Gastrocnemius medialis (tissue), 4 donors: Measurements from ENCODE around the gene ZNF526. TPM values are rescaled to one million over a fixed set of nuclear protein-coding genes. Genes with fewer than 3 reads are reported as not detected.

ENCODE experiments used
- ATAC-seq, 2 donors: fragments of 150-250 bp; one replicate each; pipeline ENCODE4 v1.9.1; 2016
- DNase-seq, 2 donors: peaks; one replicate each; pipeline ENCODE4 v3.0.0-alpha.2; 2019
- H3K27ac ChIP-seq, 4 donors: fragments of 200-600 bp; sonication (generic); 1 replicate in 1 of 4; 2 replicates in 3 of 4; pipeline ENCODE4 v1.5.1; 2016 to 2018; ENCODE audit warnings: mild to moderate bottlenecking in 2 of 4, moderate library complexity in 1 of 4
- H3K27me3 ChIP-seq, 3 donors: fragments of 200-600 bp; sonication (generic) in 2 of 3; 1 replicate in 1 of 3; 2 replicates in 2 of 3; pipeline versions ENCODE4 v1.5.1 to v1.6.0; 2016 to 2019; ENCODE audit warnings: mild to moderate bottlenecking in 1 of 3, moderate library complexity in 1 of 3
- H3K36me3 ChIP-seq, 2 donors: fragments of 200-600 bp; sonication (generic) in 1 of 2; one replicate each; pipeline ENCODE4 v1.5.1; 2017 to 2018
- H3K4me1 ChIP-seq, 2 donors: fragments of 200-600 bp; sonication (generic) in 1 of 2; one replicate each; pipeline ENCODE4 v1.5.1; 2016 to 2017; ENCODE audit warnings: mild to moderate bottlenecking in 2 of 2
- H3K4me3 ChIP-seq, 4 donors: fragments of 200-600 bp; sonication (generic) in 3 of 4; 1 replicate in 1 of 4; 2 replicates in 3 of 4; pipeline ENCODE4 v1.5.1; 2016 to 2019; ENCODE audit warnings: mild to moderate bottlenecking in 2 of 4
- H3K9me3 ChIP-seq, 3 donors: fragments of 200-600 bp; sonication (generic) in 2 of 3; 1 replicate in 1 of 3; 2 replicates in 2 of 3; pipeline ENCODE4 v1.5.1; 2016 to 2019
- CTCF ChIP-seq, 5 experiments: fragments of 450-650 bp in 3 of 5; fragments of 200-600 bp in 2 of 5; sonication (generic) in 2 of 5; IDR thresholded peaks in 4 of 5; conservative IDR thresholded peaks in 1 of 5; 1 replicate in 4 of 5; 2 replicates in 1 of 5; pipeline ENCODE4 v1.5.1; 2016 to 2019; ENCODE audit warnings: antibody characterized with exemption in 5 of 5, mild to moderate bottlenecking in 3 of 5, moderate library complexity in 3 of 5
- POLR2A ChIP-seq, 2 donors: fragments of 450-650 bp; IDR thresholded peaks; one replicate each; pipeline ENCODE4 v1.6.1; 2017; ENCODE audit warnings: antibody characterized with exemption in 2 of 2, mild to moderate bottlenecking in 2 of 2, moderate library complexity in 2 of 2
- in situ Hi-C, 4 donors: fragments of 200-750 bp; cut with MboI; loops; one replicate each; pipeline versions ENCODE4 v1.15.0 to v1.8.0; 2017; ENCODE audit warnings: low sequenced_read_pairs in 4 of 4
- intact Hi-C: fragments of 100-400 bp; cut with DNase I; formaldehyde crosslinking; loops from one replicate; pipeline ENCODE4 v1.15.1; 2023; ENCODE audit warnings: low total_unique reads
- total RNA-seq, 4 donors: library from RNA; depleted of rRNA; stranded (reverse); fragments of >200 nt; gene quantifications; one replicate each; pipeline versions ENCODE4 v1.1.0 to v1.2.3, GENCODE V29; 2016

Gene ZNF526
- total RNA-seq, 4 donors from 2014 or later = 3.3 to 5.8 (median 4.9) TPM

- Histone ChIP-seq H3K4me1 (peaks cover 37 to 53% of the 10 kb centered on the region in 2 donors), H3K27me3 (no peaks in the 10 kb centered on the region), H3K27ac (peak within 1 kb of the TSS; percentile 86 to 97 (median 94)), H3K9me3 (no peaks in the 10 kb centered on the region), H3K36me3 (peaks cover 0 to 23% of the 10 kb centered on the region in 2 donors), H3K4me3 (peak within 1 kb of the TSS; percentile 74 to 95 (median 86))
- peak; percentile 97 for DNase-seq
- in situ Hi-C loops = no loop called here
- intact Hi-C loops = loop anchor here (1.0 to 10.0 kb wide), 2 partner anchors 27 to 353 kb away; partner anchors contain the start of gene RPS19
- TF ChIP-seq POLR2A (IDR thresholded peaks at IDR 0.05) (peak; percentile 77 to 81), CTCF (IDR thresholded peaks at IDR 0.05 in 4 of 5, conservative IDR thresholded peaks at IDR 0.05 in 1 of 5) (no peak)
- ATAC-seq = peak; percentile 78 to 84
Observed at GRCh38 chr19:42217520-42218437, 2.3 kb upstream of the ZNF526 start, which contains the start of gene DEDD2. Gene DEDD2, minus strand, starts transcription at chr19:42217677. Its CDS starts 670 bp downstream, at chr19:42217007.

GRCh38 chr19:42220751-42221097 lies 612 bp downstream of the ZNF526 start:
- peaks cover 31 to 41% of the 10 kb centered on the region in 2 donors for H3K4me1 ChIP-seq
- no peaks in the 10 kb centered on the region for H3K9me3 ChIP-seq
- DNase-seq (no peak), ATAC-seq (no peak)
- H3K4me3 ChIP-seq = peak overlapping the region; percentile 71 to 90 (median 88)
- no peak for TF ChIP-seq CTCF (IDR thresholded peaks at IDR 0.05 in 4 of 5, conservative IDR thresholded peaks at IDR 0.05 in 1 of 5)
- TF ChIP-seq POLR2A (IDR thresholded peaks at IDR 0.05) = no peak
- in situ Hi-C loops (no loop called here), intact Hi-C loops (loop anchor here (1.0 kb wide), 1 partner anchor 22 kb away; the partner anchor contains the start of gene GSK3A)
- peaks cover 0 to 17% of the 10 kb centered on the region in 2 donors for H3K36me3 ChIP-seq
- no peaks in the 10 kb centered on the region for H3K27me3 ChIP-seq
- peak overlapping the region; percentile 86 to 97 (median 94) for H3K27ac ChIP-seq

GRCh38 chr19:42224940-42225717 lies 5.0 kb downstream of the ZNF526 start:
- TF ChIP-seq CTCF (IDR thresholded peaks at IDR 0.05 in 4 of 5, conservative IDR thresholded peaks at IDR 0.05 in 1 of 5) (no peak), POLR2A (IDR thresholded peaks at IDR 0.05) (no peak)
- DNase-seq = no peak

GRCh38 chr19:42225718-42226292 lies 5.7 kb downstream of the ZNF526 start:
- DNase-seq = no peak
- no peak overlapping the region for H3K4me3 ChIP-seq
- in situ Hi-C loops = no loop called here
- peaks cover 6 to 7% of the 10 kb centered on the region in 2 donors for H3K4me1 ChIP-seq
- no peak overlapping the region for H3K27ac ChIP-seq
- no peaks in the 10 kb centered on the region for H3K27me3 ChIP-seq
- no peak for TF ChIP-seq CTCF (IDR thresholded peaks at IDR 0.05 in 4 of 5, conservative IDR thresholded peaks at IDR 0.05 in 1 of 5)
- no peak for TF ChIP-seq POLR2A (IDR thresholded peaks at IDR 0.05)
- intact Hi-C loops = no loop called here
- no peaks in the 10 kb centered on the region for H3K9me3 ChIP-seq
- H3K36me3 ChIP-seq = peaks cover 0 to 64% of the 10 kb centered on the region in 2 donors
- no peak for ATAC-seq

More at GRCh38 chr19:42224940-42225717, 5.0 kb downstream of the ZNF526 start:
- ATAC-seq = no peak
- Histone ChIP-seq H3K9me3 (no peaks in the 10 kb centered on the region), H3K27ac (no peak overlapping the region), H3K36me3 (peaks cover 0 to 57% of the 10 kb centered on the region in 2 donors), H3K4me3 (no peak overlapping the region), H3K4me1 (peaks cover 9 to 10% of the 10 kb centered on the region in 2 donors), H3K27me3 (no peaks in the 10 kb centered on the region)
- in situ Hi-C loops (no loop called here), intact Hi-C loops (no loop called here)
